ENCODE results near the gene SSR1. TPM values are rescaled to one million over a fixed set of nuclear protein-coding genes. Genes with fewer than 3 reads are reported as not detected.

SSR1 gene
- total RNA-seq, 1 experiment from 2014 or later, result 65.2 TPM

DNA sequence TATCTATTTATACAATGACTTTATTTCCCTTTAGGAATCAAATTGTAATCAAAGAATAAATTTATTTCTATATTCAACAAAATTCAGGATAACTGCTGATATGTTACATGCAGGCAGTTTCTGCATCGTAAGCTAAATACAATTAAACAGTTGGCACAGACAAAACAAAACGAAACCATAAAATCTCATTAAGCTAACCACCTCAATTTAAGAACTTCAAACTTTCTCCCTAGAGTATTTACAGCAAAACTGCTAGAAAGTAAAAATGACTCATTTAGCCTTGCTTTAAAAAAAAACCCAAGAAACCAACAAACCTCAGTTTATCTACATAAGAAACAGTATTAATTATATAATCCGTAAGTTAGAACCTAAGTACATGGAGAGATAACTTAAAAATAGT lies 17.1 kb downstream of the SSR1 start:
- Histone ChIP-seq H3K79me2 (ENCODE audit: low read length) (no peaks in the 10 kb centered on the region), H3K27ac (ENCODE audit: low read length) (no peak overlapping the region), H3K9ac (ENCODE audit: low read length) (no peak overlapping the region), H3K4me1 (ENCODE audit: insufficient read depth, low read length) (no peaks in the 10 kb centered on the region), H3K4me3 (ENCODE audit: low read length) (no peak overlapping the region), H3K27me3 (ENCODE audit: low read length) (no peaks in the 10 kb centered on the region), H3K9me2 (replicated peaks; ENCODE audit: low read length) (no peaks in the 10 kb centered on the region), H4K20me1 (ENCODE audit: low read length) (0 out of 2 replicates have a peak, but pooled peaks cover 5% of the 10 kb centered on the region), H3K36me3 (ENCODE audit: low read depth, low read length) (peaks cover 67% of the 10 kb centered on the region), H3K4me2 (ENCODE audit: low read length) (no peak overlapping the region), H3F3A (ENCODE audit: low read length, unreplicated experiment) (no peaks in the 10 kb centered on the region), H3K9me3 (ENCODE audit: low read length) (no peaks in the 10 kb centered on the region), H2AFZ (ENCODE audit: low read length) (no peak overlapping the region)
- ATAC-seq (no peak), DNase-seq (no peak)
- intact Hi-C loops (cut with micrococcal nuclease), result no loop called here
- no TSS peak for BruUV-seq (replicated peaks)
- TF ChIP-seq EZH2 (IDR thresholded peaks at IDR 0.05; ENCODE audit: low read length, unreplicated experiment), result no peak
- TF ChIP-seq, protein P1, sequence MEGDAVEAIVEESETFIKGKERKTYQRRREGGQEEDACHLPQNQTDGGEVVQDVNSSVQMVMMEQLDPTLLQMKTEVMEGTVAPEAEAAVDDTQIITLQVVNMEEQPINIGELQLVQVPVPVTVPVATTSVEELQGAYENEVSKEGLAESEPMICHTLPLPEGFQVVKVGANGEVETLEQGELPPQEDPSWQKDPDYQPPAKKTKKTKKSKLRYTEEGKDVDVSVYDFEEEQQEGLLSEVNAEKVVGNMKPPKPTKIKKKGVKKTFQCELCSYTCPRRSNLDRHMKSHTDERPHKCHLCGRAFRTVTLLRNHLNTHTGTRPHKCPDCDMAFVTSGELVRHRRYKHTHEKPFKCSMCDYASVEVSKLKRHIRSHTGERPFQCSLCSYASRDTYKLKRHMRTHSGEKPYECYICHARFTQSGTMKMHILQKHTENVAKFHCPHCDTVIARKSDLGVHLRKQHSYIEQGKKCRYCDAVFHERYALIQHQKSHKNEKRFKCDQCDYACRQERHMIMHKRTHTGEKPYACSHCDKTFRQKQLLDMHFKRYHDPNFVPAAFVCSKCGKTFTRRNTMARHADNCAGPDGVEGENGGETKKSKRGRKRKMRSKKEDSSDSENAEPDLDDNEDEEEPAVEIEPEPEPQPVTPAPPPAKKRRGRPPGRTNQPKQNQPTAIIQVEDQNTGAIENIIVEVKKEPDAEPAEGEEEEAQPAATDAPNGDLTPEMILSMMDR (conservative IDR thresholded peaks at IDR 0.05; ENCODE audit: low read depth, low read length), result no peak
- no peak for TF ChIP-seq EZH2phosphoT487 (IDR thresholded peaks at IDR 0.05; ENCODE audit: borderline replicate concordance, low read length)
- CTCF ChIA-PET, result no interaction called here
- POLR2A ChIA-PET (ENCODE audit: unreplicated experiment), result no interaction called here

GRCh38 chr6:7292596-7293255 lies 20.3 kb downstream of the SSR1 start:
- H3K4me2 ChIP-seq (ENCODE audit: low read length), result no peak overlapping the region
- peaks cover 69% of the 10 kb centered on the region for H3K36me3 ChIP-seq (ENCODE audit: low read depth, low read length)
- no peak overlapping the region for H3K4me3 ChIP-seq (ENCODE audit: low read length)
- no peaks in the 10 kb centered on the region for H3K27me3 ChIP-seq (ENCODE audit: low read length)
- H3K4me1 ChIP-seq (ENCODE audit: insufficient read depth, low read length), result no peaks in the 10 kb centered on the region
- H3K9ac ChIP-seq (ENCODE audit: low read length), result no peak overlapping the region
- H2AFZ ChIP-seq (ENCODE audit: low read length), result no peak overlapping the region
- no peak overlapping the region for H3K27ac ChIP-seq (ENCODE audit: low read length)
- no peak for ATAC-seq
- no peaks in the 10 kb centered on the region for H3K79me2 ChIP-seq (ENCODE audit: low read length)
- POLR2A ChIA-PET (ENCODE audit: unreplicated experiment), result interaction anchor here (0.5 kb wide), 1 partner anchor 11 kb away, joined by 3 read pairs; no protein-coding TSS in a partner anchor
- TF ChIP-seq, protein P1 (conservative IDR thresholded peaks at IDR 0.05; ENCODE audit: low read depth, low read length), result no peak
- no peak for TF ChIP-seq EZH2 (IDR thresholded peaks at IDR 0.05; ENCODE audit: low read length, unreplicated experiment)
- TF ChIP-seq EZH2phosphoT487 (IDR thresholded peaks at IDR 0.05; ENCODE audit: borderline replicate concordance, low read length), result no peak
- DNase-seq, result no peak
- intact Hi-C loops (cut with micrococcal nuclease), result no loop called here
- no peaks in the 10 kb centered on the region for H3K9me2 ChIP-seq (replicated peaks; ENCODE audit: low read length)
- no peaks in the 10 kb centered on the region for H3F3A ChIP-seq (ENCODE audit: low read length, unreplicated experiment)
- BruUV-seq (replicated peaks), result no TSS peak
- 0 out of 2 replicates have a peak, but pooled peaks cover 5% of the 10 kb centered on the region for H4K20me1 ChIP-seq (ENCODE audit: low read length)
- H3K9me3 ChIP-seq (ENCODE audit: low read length), result no peaks in the 10 kb centered on the region
- CTCF ChIA-PET, result no interaction called here

DNA sequence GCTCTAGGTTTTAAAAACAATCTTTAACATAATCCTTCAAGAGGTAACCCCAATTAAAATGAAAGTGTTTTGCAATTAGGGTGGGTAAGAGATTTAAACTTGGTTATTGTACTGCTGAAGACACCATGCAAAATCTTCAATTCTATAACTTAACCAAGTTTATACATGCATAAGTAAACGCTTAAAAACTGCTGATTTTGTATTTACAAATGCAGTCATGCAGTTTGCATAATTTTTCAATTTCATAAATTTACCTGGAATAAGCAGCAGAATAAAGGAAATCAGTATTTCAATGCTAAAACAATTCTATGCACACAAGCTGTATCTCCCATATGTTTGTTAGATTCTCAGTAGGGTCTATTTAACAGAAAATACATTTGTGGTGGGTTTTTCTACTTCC lies 22.9 kb downstream of the SSR1 start:
- TF ChIP-seq, protein P1 (conservative IDR thresholded peaks at IDR 0.05; ENCODE audit: low read depth, low read length), result no peak
- TF ChIP-seq EZH2phosphoT487 (IDR thresholded peaks at IDR 0.05; ENCODE audit: borderline replicate concordance, low read length) (no peak), EZH2 (IDR thresholded peaks at IDR 0.05; ENCODE audit: low read length, unreplicated experiment) (no peak)
- intact Hi-C loops (cut with micrococcal nuclease), result no loop called here
- no peak overlapping the region for H3K27ac ChIP-seq (ENCODE audit: low read length)
- H3K27me3 ChIP-seq (ENCODE audit: low read length), result no peaks in the 10 kb centered on the region
- no peak overlapping the region for H3K9ac ChIP-seq (ENCODE audit: low read length)
- peaks cover 68% of the 10 kb centered on the region for H3K36me3 ChIP-seq (ENCODE audit: low read depth, low read length)
- H2AFZ ChIP-seq (ENCODE audit: low read length), result no peak overlapping the region
- no peaks in the 10 kb centered on the region for H4K20me1 ChIP-seq (ENCODE audit: low read length)
- BruUV-seq (replicated peaks), result no TSS peak
- no peak overlapping the region for H3K4me3 ChIP-seq (ENCODE audit: low read length)
- no peaks in the 10 kb centered on the region for H3K9me2 ChIP-seq (replicated peaks; ENCODE audit: low read length)
- H3K79me2 ChIP-seq (ENCODE audit: low read length), result no peaks in the 10 kb centered on the region
- H3K4me2 ChIP-seq (ENCODE audit: low read length), result no peak overlapping the region
- CTCF ChIA-PET, result no interaction called here
- no peaks in the 10 kb centered on the region for H3F3A ChIP-seq (ENCODE audit: low read length, unreplicated experiment)
- no peaks in the 10 kb centered on the region for H3K9me3 ChIP-seq (ENCODE audit: low read length)
- DNase-seq (no peak), ATAC-seq (no peak)
- H3K4me1 ChIP-seq (ENCODE audit: insufficient read depth, low read length), result no peaks in the 10 kb centered on the region
- POLR2A ChIA-PET (ENCODE audit: unreplicated experiment), result no interaction called here

Data from PC-3 (cell line).